ENCODE data around the gene CSTF3. TPM values are rescaled to one million over a fixed set of nuclear protein-coding genes. Genes with fewer than 3 reads are reported as not detected.

Gene CSTF3
- total and polyA plus RNA-seq, 10 of the 15 experiments (the other 5 are each of a cell fraction or from before 2014, with no cell fraction given): 25.4 to 63.5 (median 49.5) TPM

DNA sequence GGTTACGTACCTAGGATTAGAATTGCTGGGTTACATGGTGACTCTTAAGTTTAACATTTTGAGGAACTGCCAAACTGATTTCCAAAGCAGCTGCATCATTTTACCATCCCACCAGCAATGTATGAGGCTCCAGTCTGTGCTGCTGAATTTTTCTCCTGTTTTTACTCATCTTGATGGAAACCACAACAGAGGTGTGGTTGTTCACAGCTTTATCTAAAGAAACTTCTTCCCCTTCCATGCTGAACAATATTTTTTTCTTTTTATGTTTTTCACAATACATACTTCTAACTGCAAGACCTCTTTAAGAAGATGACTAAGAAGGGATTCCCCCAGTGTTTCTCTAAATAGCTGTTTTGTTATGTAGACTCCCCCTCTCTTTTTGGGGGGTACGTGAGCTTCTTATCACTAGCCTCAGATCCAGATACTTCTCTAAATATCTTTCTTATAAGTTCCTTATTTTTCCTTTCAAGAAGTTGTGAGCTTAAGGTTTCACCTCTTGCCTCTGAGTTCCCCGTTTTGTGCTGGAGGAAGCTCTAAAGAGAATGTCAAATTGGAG lies 97.9 kb downstream of the CSTF3 start (continued):
- TF ChIP-seq, protein P1, sequence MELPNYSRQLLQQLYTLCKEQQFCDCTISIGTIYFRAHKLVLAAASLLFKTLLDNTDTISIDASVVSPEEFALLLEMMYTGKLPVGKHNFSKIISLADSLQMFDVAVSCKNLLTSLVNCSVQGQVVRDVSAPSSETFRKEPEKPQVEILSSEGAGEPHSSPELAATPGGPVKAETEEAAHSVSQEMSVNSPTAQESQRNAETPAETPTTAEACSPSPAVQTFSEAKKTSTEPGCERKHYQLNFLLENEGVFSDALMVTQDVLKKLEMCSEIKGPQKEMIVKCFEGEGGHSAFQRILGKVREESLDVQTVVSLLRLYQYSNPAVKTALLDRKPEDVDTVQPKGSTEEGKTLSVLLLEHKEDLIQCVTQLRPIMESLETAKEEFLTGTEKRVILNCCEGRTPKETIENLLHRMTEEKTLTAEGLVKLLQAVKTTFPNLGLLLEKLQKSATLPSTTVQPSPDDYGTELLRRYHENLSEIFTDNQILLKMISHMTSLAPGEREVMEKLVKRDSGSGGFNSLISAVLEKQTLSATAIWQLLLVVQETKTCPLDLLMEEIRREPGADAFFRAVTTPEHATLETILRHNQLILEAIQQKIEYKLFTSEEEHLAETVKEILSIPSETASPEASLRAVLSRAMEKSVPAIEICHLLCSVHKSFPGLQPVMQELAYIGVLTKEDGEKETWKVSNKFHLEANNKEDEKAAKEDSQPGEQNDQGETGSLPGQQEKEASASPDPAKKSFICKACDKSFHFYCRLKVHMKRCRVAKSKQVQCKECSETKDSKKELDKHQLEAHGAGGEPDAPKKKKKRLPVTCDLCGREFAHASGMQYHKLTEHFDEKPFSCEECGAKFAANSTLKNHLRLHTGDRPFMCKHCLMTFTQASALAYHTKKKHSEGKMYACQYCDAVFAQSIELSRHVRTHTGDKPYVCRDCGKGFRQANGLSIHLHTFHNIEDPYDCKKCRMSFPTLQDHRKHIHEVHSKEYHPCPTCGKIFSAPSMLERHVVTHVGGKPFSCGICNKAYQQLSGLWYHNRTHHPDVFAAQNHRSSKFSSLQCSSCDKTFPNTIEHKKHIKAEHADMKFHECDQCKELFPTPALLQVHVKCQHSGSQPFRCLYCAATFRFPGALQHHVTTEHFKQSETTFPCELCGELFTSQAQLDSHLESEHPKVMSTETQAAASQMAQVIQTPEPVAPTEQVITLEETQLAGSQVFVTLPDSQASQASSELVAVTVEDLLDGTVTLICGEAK (IDR thresholded peaks at IDR 0.05; ENCODE audit: borderline replicate concordance): no peak
- TF ChIP-seq KLF5 (IDR thresholded peaks at IDR 0.05; ENCODE audit: partially characterized antibody) (no peak), EP300 (IDR thresholded peaks at IDR 0.05; ENCODE audit: borderline replicate concordance in 1 of 2, control insufficient read depth in 1 of 2, low read depth in 2 of 2, low read length in 2 of 2) (peak in 1 of 2 experiments; percentile 60; a peak in 1 of 4 replicates), HDAC6 (IDR thresholded peaks at IDR 0.05; ENCODE audit: unreplicated experiment) (no peak), ZNF217 (IDR thresholded peaks at IDR 0.05) (peak; percentile 84), TCF12 (IDR thresholded peaks at IDR 0.05; ENCODE audit: low read depth, low read length) (peak; percentile 71; the same call in 1 of the 2 replicates), SPI1 (IDR thresholded peaks at IDR 0.05; ENCODE audit: borderline replicate concordance, insufficient read depth, low read depth, low read length) (peak; percentile 86), PML (IDR thresholded peaks at IDR 0.05; ENCODE audit: low read length) (0 out of 2 replicates have a peak, but pooled peaks have one; percentile 46), NFYB (IDR thresholded peaks at IDR 0.05; ENCODE audit: insufficient read depth, low read depth, low read length) (no peak), SREBF2 (IDR thresholded peaks at IDR 0.05; ENCODE audit: low read length) (no peak), RUNX3 (IDR thresholded peaks at IDR 0.05; ENCODE audit: low read length) (peak; percentile 98), SUZ12 (IDR thresholded peaks at IDR 0.05; ENCODE audit: unreplicated experiment) (no peak)
- TF ChIP-seq, protein P2, sequence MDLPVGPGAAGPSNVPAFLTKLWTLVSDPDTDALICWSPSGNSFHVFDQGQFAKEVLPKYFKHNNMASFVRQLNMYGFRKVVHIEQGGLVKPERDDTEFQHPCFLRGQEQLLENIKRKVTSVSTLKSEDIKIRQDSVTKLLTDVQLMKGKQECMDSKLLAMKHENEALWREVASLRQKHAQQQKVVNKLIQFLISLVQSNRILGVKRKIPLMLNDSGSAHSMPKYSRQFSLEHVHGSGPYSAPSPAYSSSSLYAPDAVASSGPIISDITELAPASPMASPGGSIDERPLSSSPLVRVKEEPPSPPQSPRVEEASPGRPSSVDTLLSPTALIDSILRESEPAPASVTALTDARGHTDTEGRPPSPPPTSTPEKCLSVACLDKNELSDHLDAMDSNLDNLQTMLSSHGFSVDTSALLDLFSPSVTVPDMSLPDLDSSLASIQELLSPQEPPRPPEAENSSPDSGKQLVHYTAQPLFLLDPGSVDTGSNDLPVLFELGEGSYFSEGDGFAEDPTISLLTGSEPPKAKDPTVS (IDR thresholded peaks at IDR 0.05; ENCODE audit: low read depth, low read length): no peak
- TF ChIP-seq, protein P3, sequence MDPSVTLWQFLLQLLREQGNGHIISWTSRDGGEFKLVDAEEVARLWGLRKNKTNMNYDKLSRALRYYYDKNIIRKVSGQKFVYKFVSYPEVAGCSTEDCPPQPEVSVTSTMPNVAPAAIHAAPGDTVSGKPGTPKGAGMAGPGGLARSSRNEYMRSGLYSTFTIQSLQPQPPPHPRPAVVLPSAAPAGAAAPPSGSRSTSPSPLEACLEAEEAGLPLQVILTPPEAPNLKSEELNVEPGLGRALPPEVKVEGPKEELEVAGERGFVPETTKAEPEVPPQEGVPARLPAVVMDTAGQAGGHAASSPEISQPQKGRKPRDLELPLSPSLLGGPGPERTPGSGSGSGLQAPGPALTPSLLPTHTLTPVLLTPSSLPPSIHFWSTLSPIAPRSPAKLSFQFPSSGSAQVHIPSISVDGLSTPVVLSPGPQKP (IDR thresholded peaks at IDR 0.05; ENCODE audit: low read depth, low read length): no peak
- TF ChIP-seq, protein P4, sequence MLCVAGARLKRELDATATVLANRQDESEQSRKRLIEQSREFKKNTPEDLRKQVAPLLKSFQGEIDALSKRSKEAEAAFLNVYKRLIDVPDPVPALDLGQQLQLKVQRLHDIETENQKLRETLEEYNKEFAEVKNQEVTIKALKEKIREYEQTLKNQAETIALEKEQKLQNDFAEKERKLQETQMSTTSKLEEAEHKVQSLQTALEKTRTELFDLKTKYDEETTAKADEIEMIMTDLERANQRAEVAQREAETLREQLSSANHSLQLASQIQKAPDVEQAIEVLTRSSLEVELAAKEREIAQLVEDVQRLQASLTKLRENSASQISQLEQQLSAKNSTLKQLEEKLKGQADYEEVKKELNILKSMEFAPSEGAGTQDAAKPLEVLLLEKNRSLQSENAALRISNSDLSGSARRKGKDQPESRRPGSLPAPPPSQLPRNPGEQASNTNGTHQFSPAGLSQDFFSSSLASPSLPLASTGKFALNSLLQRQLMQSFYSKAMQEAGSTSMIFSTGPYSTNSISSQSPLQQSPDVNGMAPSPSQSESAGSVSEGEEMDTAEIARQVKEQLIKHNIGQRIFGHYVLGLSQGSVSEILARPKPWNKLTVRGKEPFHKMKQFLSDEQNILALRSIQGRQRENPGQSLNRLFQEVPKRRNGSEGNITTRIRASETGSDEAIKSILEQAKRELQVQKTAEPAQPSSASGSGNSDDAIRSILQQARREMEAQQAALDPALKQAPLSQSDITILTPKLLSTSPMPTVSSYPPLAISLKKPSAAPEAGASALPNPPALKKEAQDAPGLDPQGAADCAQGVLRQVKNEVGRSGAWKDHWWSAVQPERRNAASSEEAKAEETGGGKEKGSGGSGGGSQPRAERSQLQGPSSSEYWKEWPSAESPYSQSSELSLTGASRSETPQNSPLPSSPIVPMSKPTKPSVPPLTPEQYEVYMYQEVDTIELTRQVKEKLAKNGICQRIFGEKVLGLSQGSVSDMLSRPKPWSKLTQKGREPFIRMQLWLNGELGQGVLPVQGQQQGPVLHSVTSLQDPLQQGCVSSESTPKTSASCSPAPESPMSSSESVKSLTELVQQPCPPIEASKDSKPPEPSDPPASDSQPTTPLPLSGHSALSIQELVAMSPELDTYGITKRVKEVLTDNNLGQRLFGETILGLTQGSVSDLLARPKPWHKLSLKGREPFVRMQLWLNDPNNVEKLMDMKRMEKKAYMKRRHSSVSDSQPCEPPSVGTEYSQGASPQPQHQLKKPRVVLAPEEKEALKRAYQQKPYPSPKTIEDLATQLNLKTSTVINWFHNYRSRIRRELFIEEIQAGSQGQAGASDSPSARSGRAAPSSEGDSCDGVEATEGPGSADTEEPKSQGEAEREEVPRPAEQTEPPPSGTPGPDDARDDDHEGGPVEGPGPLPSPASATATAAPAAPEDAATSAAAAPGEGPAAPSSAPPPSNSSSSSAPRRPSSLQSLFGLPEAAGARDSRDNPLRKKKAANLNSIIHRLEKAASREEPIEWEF (IDR thresholded peaks at IDR 0.05; ENCODE audit: insufficient replicate concordance, low read depth, low read length): peak; percentile 73
- TF ChIP-seq, protein P5, sequence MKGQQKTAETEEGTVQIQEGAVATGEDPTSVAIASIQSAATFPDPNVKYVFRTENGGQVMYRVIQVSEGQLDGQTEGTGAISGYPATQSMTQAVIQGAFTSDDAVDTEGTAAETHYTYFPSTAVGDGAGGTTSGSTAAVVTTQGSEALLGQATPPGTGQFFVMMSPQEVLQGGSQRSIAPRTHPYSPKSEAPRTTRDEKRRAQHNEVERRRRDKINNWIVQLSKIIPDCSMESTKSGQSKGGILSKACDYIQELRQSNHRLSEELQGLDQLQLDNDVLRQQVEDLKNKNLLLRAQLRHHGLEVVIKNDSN (IDR thresholded peaks at IDR 0.05; ENCODE audit: borderline replicate concordance, extremely low read length, insufficient read depth, low read depth, low read length): no peak

Measured in GM12878 (cell line).